HCT116 (cell line): ENCODE data around the gene SCRG1. TPM values are rescaled to one million over a fixed set of nuclear protein-coding genes. Genes with fewer than 3 reads are reported as not detected.

ENCODE experiments used
- ATAC-seq: fragments of 200-7000 bp; cut with Tn5 transposase; 2 replicates; pipeline ENCODE4 v1.9.1; 2020; ENCODE audit warnings: mild to moderate bottlenecking, moderate library complexity
- BruUV-seq: library from RNA; stranded (reverse); fragments of 400-500 nt; replicated peaks from 2 replicates; lab custom pipeline; 2021; lab: Mats Ljungman, UMichigan
- CTCF ChIA-PET: fragments of 300-600 bp; sonication (Branson Sonifier 250); formaldehyde crosslinking; loops from one replicate; lab custom pipeline; 2021; ENCODE audit warnings: antibody characterized with exemption; lab: Charles Lee
- POLR2A ChIA-PET: fragments of 300-600, 350-600 bp; sonication (Branson Sonifier 250); formaldehyde crosslinking; loops from one replicate; lab custom pipeline; 2021; ENCODE audit warnings: antibody characterized with exemption; lab: Charles Lee
- RAD21 ChIA-PET, 2 experiments: fragments of 300-600 bp; sonication (Branson Sonifier 250); formaldehyde crosslinking; loops; one replicate each; lab custom pipeline; 2023; ENCODE audit warnings: low total read pairs in 2 of 2; ENCODE audit not compliant: uncharacterized antibody in 2 of 2, unreplicated experiment in 2 of 2, low non-redundant PET in 1 of 2; lab: Charles Lee
- DNase-seq: peaks from one replicate; pipeline ENCODE4 v3.0.0-alpha.2; 2010; ENCODE audit warnings: low read depth, low spot score
- H2AFZ ChIP-seq: fragments of 200-600 bp; shearing (Covaris generic), sonication (generic); 2 replicates; pipeline ENCODE4 v1.6.1; 2017; ENCODE audit warnings: low read depth, mixed run types, mixed read lengths, antibody characterized with exemption, low read length; ENCODE audit not compliant: poor library complexity, severe bottlenecking
- H3K27ac ChIP-seq: 2 replicates; pipeline ENCODE4 v1.5.1; 2012; ENCODE audit warnings: low read depth, low read length
- H3K27me3 ChIP-seq: fragments of 200-600 bp; sonication (generic); 2 replicates; pipeline ENCODE4 v1.6.1; 2016; ENCODE audit warnings: mixed run types, low read length, mixed read lengths; ENCODE audit not compliant: insufficient read depth
- H3K36me3 ChIP-seq, 2 experiments: fragments of 200-500 bp in 1 of 2; fragments of 200-600 bp in 1 of 2; sonication (Bioruptor generic) in 1 of 2; sonication (generic) in 1 of 2; 2 replicates each; pipeline versions ENCODE4 v1.5.1 to v1.6.1; 2014 to 2016; ENCODE audit warnings: low read length in 2 of 2, inconsistent platforms in 1 of 2, mixed read lengths in 1 of 2, mixed run types in 1 of 2; ENCODE audit not compliant: insufficient read depth in 2 of 2, control insufficient read depth in 1 of 2
- H3K4me1 ChIP-seq, 2 experiments: fragments of 200-600 bp in 1 of 2; sonication (generic) in 1 of 2; 2 replicates each; pipeline versions ENCODE4 v1.5.1 to v1.6.1; 2012 to 2017; ENCODE audit warnings: low read length in 2 of 2, inconsistent platforms in 1 of 2, mild to moderate bottlenecking in 1 of 2, mixed read lengths in 1 of 2, mixed run types in 1 of 2, moderate library complexity in 1 of 2; ENCODE audit not compliant: insufficient read depth in 2 of 2, control insufficient read depth in 1 of 2
- H3K4me2 ChIP-seq: fragments of 200-600 bp; sonication (generic); 2 replicates; pipeline ENCODE4 v1.6.1; 2017; ENCODE audit warnings: mixed run types, low read length, mixed read lengths
- H3K4me3 ChIP-seq, 2 experiments: fragments of 200-600 bp in 1 of 2; sonication (generic) in 1 of 2; replicated peaks in 1 of 2; 2 replicates each; pipeline ENCODE4 v1.5.1; 2011 to 2016; ENCODE audit warnings: low read length in 2 of 2, control low read depth in 1 of 2, low read depth in 1 of 2, mild to moderate bottlenecking in 1 of 2, mixed read lengths in 1 of 2, mixed run types in 1 of 2
- H3K79me2 ChIP-seq: fragments of 200-600 bp; sonication (generic); 2 replicates; pipeline ENCODE4 v1.6.1; 2017; ENCODE audit warnings: mild to moderate bottlenecking, mixed run types, low read length, moderate library complexity, mixed read lengths; ENCODE audit not compliant: insufficient read depth
- H3K9ac ChIP-seq: fragments of 200-600 bp; sonication (generic); 2 replicates; pipeline ENCODE4 v1.6.1; 2016; ENCODE audit warnings: low read length, mixed read lengths
- H3K9me2 ChIP-seq: fragments of 200-600 bp; sonication (generic), shearing (Covaris generic); 2 replicates; pipeline ENCODE4 v1.6.1; 2017; ENCODE audit warnings: mixed run types, mild to moderate bottlenecking, moderate library complexity; ENCODE audit not compliant: insufficient read depth
- H3K9me3 ChIP-seq, 2 experiments: fragments of 200-500 bp in 1 of 2; fragments of 200-600 bp in 1 of 2; sonication (Bioruptor generic) in 1 of 2; sonication (generic) in 1 of 2; 2 replicates each; pipeline ENCODE4 v1.6.1; 2014 to 2017; ENCODE audit warnings: low read length in 2 of 2, mixed read lengths in 2 of 2, inconsistent platforms in 1 of 2, low read depth in 1 of 2, mild to moderate bottlenecking in 1 of 2, mixed run types in 1 of 2, moderate library complexity in 1 of 2; ENCODE audit not compliant: control insufficient read depth in 1 of 2, insufficient read depth in 1 of 2
- H4K20me1 ChIP-seq: fragments of 200-600 bp; sonication (generic), shearing (Covaris generic); 2 replicates; pipeline ENCODE4 v1.6.1; 2017; ENCODE audit warnings: mixed run types, mild to moderate bottlenecking, moderate library complexity; ENCODE audit not compliant: insufficient read depth
- CBX3 ChIP-seq: IDR thresholded peaks from 2 replicates; pipeline ENCODE4 v1.6.1; 2012; ENCODE audit warnings: low read depth
- CEBPB ChIP-seq: IDR thresholded peaks from 2 replicates; pipeline ENCODE4 v1.6.1; 2012; ENCODE audit warnings: low read depth
- EGR1 ChIP-seq: IDR thresholded peaks from 2 replicates; pipeline ENCODE4 v1.6.1; 2012; ENCODE audit warnings: low read depth
- ELF1 ChIP-seq: IDR thresholded peaks from 2 replicates; pipeline ENCODE4 v1.6.1; 2012; ENCODE audit warnings: low read depth, borderline replicate concordance
- EZH2phosphoT487 ChIP-seq: fragments of 200-600 bp; IDR thresholded peaks from 2 replicates; pipeline ENCODE4 v1.6.1; 2018; ENCODE audit warnings: antibody characterized with exemption, borderline replicate concordance
- FOSL1 ChIP-seq: IDR thresholded peaks from 2 replicates; pipeline ENCODE4 v1.6.1; 2012; ENCODE audit warnings: low read depth
- SIN3A ChIP-seq: IDR thresholded peaks from 2 replicates; pipeline ENCODE4 v1.6.1; 2012; ENCODE audit warnings: low read depth
- SP1 ChIP-seq: IDR thresholded peaks from 2 replicates; pipeline ENCODE4 v1.6.1; 2012; ENCODE audit warnings: low read depth
- YY1 ChIP-seq: IDR thresholded peaks from 2 replicates; pipeline ENCODE4 v1.6.1; 2011; ENCODE audit warnings: low read length, low read depth, moderate library complexity, mild to moderate bottlenecking; ENCODE audit not compliant: insufficient replicate concordance; ENCODE audit errors: extremely low read depth
- intact Hi-C: fragments of 100-400 bp; cut with micrococcal nuclease; formaldehyde crosslinking; loops from 2 replicates; pipeline ENCODE4 v1.10.0; 2022
- total RNA-seq: library from RNA; stranded (reverse); gene quantifications from one replicate; pipeline ENCODE4 v1.2.1, GENCODE V29; 2021; ENCODE audit not compliant: unreplicated experiment
- TF ChIP-seq, protein P1 (sequence below): IDR thresholded peaks from 2 replicates; pipeline ENCODE4 v1.6.1; 2012; ENCODE audit warnings: low read depth
- TF ChIP-seq, protein P2 (sequence below): IDR thresholded peaks from 2 replicates; pipeline ENCODE4 v1.6.1; 2012
- TF ChIP-seq, protein P3 (sequence below): IDR thresholded peaks from 2 replicates; pipeline ENCODE4 v1.6.1; 2012

Gene SCRG1
- total RNA-seq, 1 experiment from 2014 or later: not detected

DNA sequence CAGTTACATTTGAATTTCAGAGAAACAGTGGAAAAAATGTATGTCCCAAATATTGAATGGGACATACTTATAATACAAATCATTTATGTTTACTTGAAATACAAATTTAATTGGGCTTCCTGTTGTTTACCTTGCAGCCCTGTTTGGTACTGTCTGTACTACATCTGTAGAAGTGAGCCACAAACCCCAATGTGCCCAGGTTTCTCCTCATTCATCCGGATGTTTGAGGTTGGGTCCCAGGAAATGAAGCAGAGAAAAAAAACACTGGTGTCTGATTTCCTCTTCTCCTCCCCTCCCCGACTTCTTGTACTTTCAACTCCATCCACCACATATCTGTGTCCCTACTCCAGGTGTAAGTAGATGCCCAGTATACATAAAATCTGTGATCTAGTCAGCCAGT is 27.1 kb upstream of the SCRG1 start:
- H3K4me2 ChIP-seq: no peak overlapping the region
- no peaks in the 10 kb centered on the region for H3K36me3 ChIP-seq
- H3K9me3 ChIP-seq: no peaks in the 10 kb centered on the region
- ChIA-PET CTCF (no interaction called here), POLR2A (no interaction called here), RAD21 (no interaction called here)
- no TSS peak for BruUV-seq
- no peak overlapping the region for H3K4me3 ChIP-seq
- peaks cover 0 to 5% of the 10 kb centered on the region in 2 experiments; a peak in 1 of 4 replicates for H3K4me1 ChIP-seq
- ATAC-seq (no peak), DNase-seq (no peak)
- H3K9me2 ChIP-seq: no peaks in the 10 kb centered on the region
- intact Hi-C loops: no loop called here
- H3K27ac ChIP-seq: no peak overlapping the region
- TF ChIP-seq SP1: no peak
- TF ChIP-seq, protein P1, sequence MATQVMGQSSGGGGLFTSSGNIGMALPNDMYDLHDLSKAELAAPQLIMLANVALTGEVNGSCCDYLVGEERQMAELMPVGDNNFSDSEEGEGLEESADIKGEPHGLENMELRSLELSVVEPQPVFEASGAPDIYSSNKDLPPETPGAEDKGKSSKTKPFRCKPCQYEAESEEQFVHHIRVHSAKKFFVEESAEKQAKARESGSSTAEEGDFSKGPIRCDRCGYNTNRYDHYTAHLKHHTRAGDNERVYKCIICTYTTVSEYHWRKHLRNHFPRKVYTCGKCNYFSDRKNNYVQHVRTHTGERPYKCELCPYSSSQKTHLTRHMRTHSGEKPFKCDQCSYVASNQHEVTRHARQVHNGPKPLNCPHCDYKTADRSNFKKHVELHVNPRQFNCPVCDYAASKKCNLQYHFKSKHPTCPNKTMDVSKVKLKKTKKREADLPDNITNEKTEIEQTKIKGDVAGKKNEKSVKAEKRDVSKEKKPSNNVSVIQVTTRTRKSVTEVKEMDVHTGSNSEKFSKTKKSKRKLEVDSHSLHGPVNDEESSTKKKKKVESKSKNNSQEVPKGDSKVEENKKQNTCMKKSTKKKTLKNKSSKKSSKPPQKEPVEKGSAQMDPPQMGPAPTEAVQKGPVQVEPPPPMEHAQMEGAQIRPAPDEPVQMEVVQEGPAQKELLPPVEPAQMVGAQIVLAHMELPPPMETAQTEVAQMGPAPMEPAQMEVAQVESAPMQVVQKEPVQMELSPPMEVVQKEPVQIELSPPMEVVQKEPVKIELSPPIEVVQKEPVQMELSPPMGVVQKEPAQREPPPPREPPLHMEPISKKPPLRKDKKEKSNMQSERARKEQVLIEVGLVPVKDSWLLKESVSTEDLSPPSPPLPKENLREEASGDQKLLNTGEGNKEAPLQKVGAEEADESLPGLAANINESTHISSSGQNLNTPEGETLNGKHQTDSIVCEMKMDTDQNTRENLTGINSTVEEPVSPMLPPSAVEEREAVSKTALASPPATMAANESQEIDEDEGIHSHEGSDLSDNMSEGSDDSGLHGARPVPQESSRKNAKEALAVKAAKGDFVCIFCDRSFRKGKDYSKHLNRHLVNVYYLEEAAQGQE: no peak
- H3K9ac ChIP-seq: no peak overlapping the region
- no peaks in the 10 kb centered on the region for H3K79me2 ChIP-seq
- no peak overlapping the region for H2AFZ ChIP-seq
- no peaks in the 10 kb centered on the region for H4K20me1 ChIP-seq
- H3K27me3 ChIP-seq: no peaks in the 10 kb centered on the region

DNA sequence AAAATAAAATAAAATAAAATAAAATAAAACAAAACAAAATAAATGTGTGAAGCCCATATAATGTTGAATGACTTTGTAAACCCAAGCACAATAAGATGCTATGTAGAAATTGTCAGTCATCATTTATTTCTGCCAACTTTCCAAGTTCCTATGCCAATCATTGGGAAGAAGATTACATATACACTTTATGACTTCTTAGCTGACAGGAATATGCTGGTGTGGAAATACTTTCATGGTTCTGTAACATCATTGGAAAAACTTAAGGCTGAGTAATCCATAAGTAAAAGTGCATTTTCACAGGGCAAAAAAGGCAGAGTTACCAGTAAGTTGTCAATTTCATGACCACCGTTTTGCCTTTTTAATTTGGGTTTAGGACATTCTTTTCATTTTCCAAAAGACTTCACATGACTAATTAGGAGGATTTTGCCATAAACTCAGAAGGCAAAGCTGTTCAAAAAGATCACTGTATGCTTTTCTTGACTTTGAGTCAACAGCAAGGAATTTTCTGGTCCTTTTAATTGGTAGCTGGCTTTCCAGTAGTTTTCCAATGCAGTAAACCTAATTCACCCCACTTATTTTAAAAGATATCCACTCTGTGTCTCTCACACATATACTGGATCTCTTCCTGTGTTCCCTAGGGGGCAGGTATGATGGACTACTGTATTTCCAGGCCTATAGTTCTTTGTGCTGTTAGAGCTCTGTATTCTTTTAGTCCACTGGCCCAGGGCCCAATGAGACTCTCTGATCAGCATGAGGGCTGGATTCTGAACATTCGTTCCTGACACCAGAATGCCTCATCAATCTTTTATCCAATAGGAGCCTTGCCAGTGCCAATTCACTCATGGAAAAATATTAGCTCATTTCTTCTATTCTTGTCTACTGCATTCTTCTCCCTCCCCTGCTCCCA is 26.2 kb upstream of the SCRG1 start:
- ATAC-seq (no peak), DNase-seq (no peak)
- Histone ChIP-seq H3K4me2 (no peak overlapping the region), H3K4me3 (no peak overlapping the region), H3K27ac (no peak overlapping the region), H3K9me2 (no peaks in the 10 kb centered on the region), H3K9ac (no peak overlapping the region), H3K79me2 (no peaks in the 10 kb centered on the region), H3K36me3 (no peaks in the 10 kb centered on the region), H2AFZ (no peak overlapping the region), H3K4me1 (peaks cover 0 to 5% of the 10 kb centered on the region in 2 experiments; a peak in 1 of 4 replicates), H3K9me3 (no peaks in the 10 kb centered on the region), H4K20me1 (no peaks in the 10 kb centered on the region), H3K27me3 (no peaks in the 10 kb centered on the region)
- CTCF ChIA-PET: interaction anchor here (1.5 kb wide), 1 partner anchor 106 kb away, joined by 3 read pairs; no protein-coding TSS in a partner anchor
- intact Hi-C loops: no loop called here
- POLR2A ChIA-PET: no interaction called here
- no TSS peak for BruUV-seq
- RAD21 ChIA-PET: no interaction called here
- TF ChIP-seq CEBPB (no peak), SP1 (no peak), SIN3A (no peak), CBX3 (no peak), YY1 (no peak), ELF1 (no peak), EZH2phosphoT487 (no peak), EGR1 (no peak), FOSL1 (no peak)
- TF ChIP-seq, protein P2, sequence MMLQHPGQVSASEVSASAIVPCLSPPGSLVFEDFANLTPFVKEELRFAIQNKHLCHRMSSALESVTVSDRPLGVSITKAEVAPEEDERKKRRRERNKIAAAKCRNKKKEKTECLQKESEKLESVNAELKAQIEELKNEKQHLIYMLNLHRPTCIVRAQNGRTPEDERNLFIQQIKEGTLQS: no peak
- TF ChIP-seq, protein P3, sequence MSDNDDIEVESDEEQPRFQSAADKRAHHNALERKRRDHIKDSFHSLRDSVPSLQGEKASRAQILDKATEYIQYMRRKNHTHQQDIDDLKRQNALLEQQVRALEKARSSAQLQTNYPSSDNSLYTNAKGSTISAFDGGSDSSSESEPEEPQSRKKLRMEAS: no peak
